ENCODE results near the gene SMS.

DNA sequence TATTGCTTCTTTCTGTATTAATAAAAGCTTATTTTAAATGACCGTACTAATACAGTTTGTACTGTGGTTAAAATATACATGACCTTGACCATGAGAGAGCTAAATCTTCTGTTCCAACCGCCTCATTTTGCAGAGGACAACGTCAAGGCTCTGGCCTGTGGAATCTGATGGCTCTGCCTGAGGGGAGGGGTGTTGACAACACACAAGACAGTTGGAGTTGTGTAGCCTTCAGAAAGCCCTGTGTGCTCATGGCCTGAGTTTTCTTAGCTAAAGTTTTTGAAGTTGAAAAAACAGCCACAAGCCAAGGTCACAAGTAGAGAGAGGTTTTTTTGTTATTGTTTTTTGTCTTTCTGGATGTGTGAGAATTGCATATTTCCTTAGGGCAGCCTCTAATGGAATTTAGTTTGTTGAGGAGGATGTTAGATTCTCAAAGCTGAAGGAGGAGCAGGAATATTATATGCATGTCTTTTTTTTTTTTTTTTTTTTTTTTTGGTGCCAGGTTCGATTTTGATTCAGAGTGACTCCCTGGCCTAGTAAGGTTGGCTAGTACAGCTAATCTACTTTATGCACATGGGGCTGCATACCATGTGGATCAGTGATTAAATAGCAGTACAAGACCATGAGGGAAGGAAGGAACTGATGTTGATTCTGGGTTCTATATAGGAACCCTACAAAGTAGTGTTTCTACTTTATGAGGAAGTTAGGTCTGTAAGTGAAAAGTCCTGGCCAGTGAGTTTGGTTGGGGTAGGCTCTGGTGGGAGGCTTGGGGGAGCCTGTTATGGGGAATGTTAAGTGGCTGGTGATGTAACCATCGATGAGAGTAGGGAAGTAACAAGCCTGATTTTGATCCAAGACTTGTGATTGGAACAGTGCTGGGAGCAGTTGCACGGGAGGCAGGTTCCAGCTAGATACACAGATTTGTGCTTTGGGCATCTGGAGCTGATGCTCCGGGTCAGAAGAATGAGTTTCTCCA, 20.3 kb downstream of the SMS start:
- TF ChIP-seq CTCF (conservative IDR thresholded peaks at IDR 0.05; ENCODE audit: low read depth, low read length) (no peak), RFX5 (IDR thresholded peaks at IDR 0.05; ENCODE audit: low read depth, low read length) (no peak), CEBPB (IDR thresholded peaks at IDR 0.05; ENCODE audit: low read depth, low read length) (no peak), POLR2A (IDR thresholded peaks at IDR 0.05; ENCODE audit: low read depth, low read length) (no peak), SMC3 (IDR thresholded peaks at IDR 0.05; ENCODE audit: low read depth, low read length) (no peak), NFE2L2 (IDR thresholded peaks at IDR 0.05; ENCODE audit: low read depth, low read length) (no peak), RCOR1 (IDR thresholded peaks at IDR 0.05; ENCODE audit: insufficient replicate concordance, low read length) (no peak), MAZ (IDR thresholded peaks at IDR 0.05; ENCODE audit: borderline replicate concordance, low read depth, low read length) (no peak), FOS (IDR thresholded peaks at IDR 0.05; ENCODE audit: low read depth, low read length) (no peak), MXI1 (IDR thresholded peaks at IDR 0.05; ENCODE audit: borderline replicate concordance, low read depth, low read length) (no peak), CHD1 (IDR thresholded peaks at IDR 0.05; ENCODE audit: low read depth, low read length) (no peak)
